GM23338 (cell line): ENCODE data around the gene SPTBN4. TPM values are rescaled to one million over a fixed set of nuclear protein-coding genes. Genes with fewer than 3 reads are reported as not detected.
A peak's percentile ranks its signal among the peaks of the same experiment; 100 is the strongest.

Source experiments
- ATAC-seq: fragments of 200-7000 bp; cut with Tn5 transposase; 3 replicates; pipeline ENCODE4 v1.9.1; 2020
- DNase-seq: peaks from one replicate; pipeline ENCODE4 v3.0.0-alpha.2; 2015; ENCODE audit warnings: low spot score
- H2AFZ ChIP-seq: fragments of 200-600 bp; sonication (generic); 2 replicates; pipeline ENCODE4 v1.8.0; 2016; ENCODE audit warnings: antibody characterized with exemption, mild to moderate bottlenecking, moderate library complexity
- H3F3A ChIP-seq: fragments of 200-600 bp; sonication (generic); replicated peaks from 2 replicates; pipeline ENCODE4 v1.8.0; 2017; ENCODE audit warnings: antibody characterized with exemption, mixed run types, low read depth
- H3K27ac ChIP-seq: fragments of 200-600 bp; sonication (generic); 2 replicates; pipeline ENCODE4 v1.6.1; 2016; ENCODE audit warnings: low read depth
- H3K27me3 ChIP-seq: fragments of 200-600 bp; sonication (generic); 2 replicates; pipeline ENCODE4 v1.8.0; 2016; ENCODE audit warnings: mild to moderate bottlenecking, mixed run types, moderate library complexity; ENCODE audit not compliant: insufficient read depth
- H3K36me3 ChIP-seq: fragments of 200-600 bp; sonication (generic); 2 replicates; pipeline ENCODE4 v1.8.0; 2016; ENCODE audit warnings: mild to moderate bottlenecking; ENCODE audit not compliant: insufficient read depth
- H3K4me1 ChIP-seq: fragments of 200-600 bp; sonication (generic); 2 replicates; pipeline ENCODE4 v1.8.0; 2016; ENCODE audit warnings: mild to moderate bottlenecking, moderate library complexity; ENCODE audit not compliant: insufficient read depth
- H3K4me2 ChIP-seq: fragments of 200-600 bp; sonication (generic); 2 replicates; pipeline ENCODE4 v1.7.1; 2017; ENCODE audit warnings: mixed run types
- H3K4me3 ChIP-seq: fragments of 200-600 bp; sonication (generic); 2 replicates; pipeline ENCODE4 v1.6.1; 2016; ENCODE audit warnings: mixed run types
- H3K79me2 ChIP-seq: fragments of 200-600 bp; sonication (generic); replicated peaks from 2 replicates; pipeline ENCODE4 v1.8.0; 2017; ENCODE audit warnings: mild to moderate bottlenecking; ENCODE audit not compliant: insufficient read depth
- H3K9me2 ChIP-seq: fragments of 200-600 bp; sonication (generic); 2 replicates; pipeline ENCODE4 v1.8.0; 2017; ENCODE audit not compliant: insufficient read depth
- H4K20me1 ChIP-seq: fragments of 200-600 bp; sonication (generic); replicated peaks from 2 replicates; pipeline ENCODE4 v1.8.0; 2017; ENCODE audit warnings: mild to moderate bottlenecking; ENCODE audit not compliant: insufficient read depth
- H3K27ac Mint-ChIP-seq: 2 replicates; pipeline ENCODE4 v1.8.0; 2020; ENCODE audit warnings: inconsistent platforms, mild to moderate bottlenecking, moderate library complexity, mixed read lengths
- H3K27me3 Mint-ChIP-seq: 3 replicates; pipeline ENCODE4 v1.8.0; 2022; ENCODE audit warnings: low read depth, mild to moderate bottlenecking, moderate library complexity, mixed read lengths, inconsistent platforms; ENCODE audit not compliant: insufficient read depth, poor library complexity
- H3K36me3 Mint-ChIP-seq: 3 replicates; pipeline ENCODE4 v1.8.0; 2021; ENCODE audit warnings: low read depth, mild to moderate bottlenecking, inconsistent platforms, moderate library complexity, mixed read lengths
- H3K4me1 Mint-ChIP-seq: 3 replicates; pipeline ENCODE4 v1.8.0; 2020; ENCODE audit warnings: mild to moderate bottlenecking, inconsistent platforms, mixed read lengths
- H3K4me3 Mint-ChIP-seq: 3 replicates; pipeline ENCODE4 v1.8.0; 2021; ENCODE audit warnings: moderate library complexity, mild to moderate bottlenecking, inconsistent platforms, mixed read lengths
- H3K9me3 Mint-ChIP-seq: 3 replicates; pipeline ENCODE4 v1.8.0; 2020; ENCODE audit warnings: moderate library complexity, mild to moderate bottlenecking, inconsistent platforms, mixed read lengths
- CTCF ChIP-seq, 2 experiments: fragments of 200-600 bp in 1 of 2; sonication (generic) in 1 of 2; conservative IDR thresholded peaks; 2 replicates each; pipeline versions ENCODE4 v1.5.1 to v1.6.1; 2016 to 2017; ENCODE audit warnings: antibody characterized with exemption in 2 of 2, low read depth in 2 of 2, mild to moderate bottlenecking in 2 of 2, moderate library complexity in 1 of 2
- EZH2 ChIP-seq: fragments of 200-600 bp; sonication (generic); IDR thresholded peaks from one replicate; pipeline ENCODE4 v1.8.0; 2017; ENCODE audit warnings: antibody characterized with exemption, mild to moderate bottlenecking, low read depth; ENCODE audit not compliant: unreplicated experiment
- JUNB ChIP-seq: IDR thresholded peaks from one replicate; pipeline ENCODE4 v1.6.1; 2016; ENCODE audit warnings: antibody characterized with exemption; ENCODE audit not compliant: unreplicated experiment
- REST ChIP-seq: IDR thresholded peaks from one replicate; pipeline ENCODE4 v1.6.1; 2018; ENCODE audit warnings: antibody characterized with exemption; ENCODE audit not compliant: unreplicated experiment
- STAT1 ChIP-seq: IDR thresholded peaks from one replicate; pipeline ENCODE4 v1.6.1; 2016; ENCODE audit warnings: antibody characterized with exemption; ENCODE audit not compliant: unreplicated experiment
- ZNF331 ChIP-seq: fragments of 250-450 bp; sonication (Bioruptor Pico); IDR thresholded peaks from 2 replicates; pipeline ENCODE4 v1.5.0; 2020; ENCODE audit warnings: low read depth, mild to moderate bottlenecking, moderate library complexity
- polyA plus RNA-seq: library from polyadenylated mRNA; unstranded; fragments of >200 nt; fragmentation: Nextera tagmentation; extraction: Ambion mirVana; gene quantifications from 2 replicates; pipeline ENCODE4 v1.2.1, GENCODE V29; 2016
- total RNA-seq: library from RNA; depleted of rRNA; stranded (reverse); fragments of >200 nt; shearing (Covaris generic); gene quantifications from 2 replicates; pipeline ENCODE4 v1.2.3, GENCODE V29; 2014
- TF ChIP-seq, protein P1 (sequence below): fragments of 250-450 bp; sonication (Bioruptor Pico); IDR thresholded peaks from 2 replicates; pipeline ENCODE4 v1.5.0; 2020; ENCODE audit warnings: mild to moderate bottlenecking, moderate library complexity
- TF ChIP-seq, protein P2 (sequence below): IDR thresholded peaks from 2 replicates; pipeline ENCODE4 v1.6.1; 2016; ENCODE audit warnings: antibody characterized with exemption

The SPTBN4 gene
- total and polyA plus RNA-seq, 2 experiments from 2014 or later: 1.6 to 2.3 TPM

GRCh38 chr19:40530091-40530901, 63.5 kb downstream of the SPTBN4 start:
- Histone ChIP-seq H3K79me2 (no peaks in the 10 kb centered on the region), H3K36me3 (no peaks in the 10 kb centered on the region), H3K9me2 (no peaks in the 10 kb centered on the region), H3K27ac (no peak overlapping the region), H2AFZ (peak overlapping the region; percentile 99; the same call in 1 of the 2 replicates), H4K20me1 (no peaks in the 10 kb centered on the region), H3K4me1 (peaks cover 11% of the 10 kb centered on the region), H3K27me3 (peaks cover 3% of the 10 kb centered on the region; the same call in 1 of the 2 replicates), H3K4me3 (peak overlapping the region; percentile 63), H3F3A (no peaks in the 10 kb centered on the region), H3K4me2 (peak overlapping the region; percentile 86)
- Mint-ChIP-seq H3K9me3 (peaks cover 4% of the 10 kb centered on the region; the same call in 2 of the 3 replicates), H3K4me1 (peaks cover 18% of the 10 kb centered on the region), H3K27ac (no peak overlapping the region), H3K4me3 (peak overlapping the region; percentile 67), H3K36me3 (no peaks in the 10 kb centered on the region; the same call in 2 of the 3 replicates), H3K27me3 (peaks cover 26% of the 10 kb centered on the region)
- TF ChIP-seq, protein P1, sequence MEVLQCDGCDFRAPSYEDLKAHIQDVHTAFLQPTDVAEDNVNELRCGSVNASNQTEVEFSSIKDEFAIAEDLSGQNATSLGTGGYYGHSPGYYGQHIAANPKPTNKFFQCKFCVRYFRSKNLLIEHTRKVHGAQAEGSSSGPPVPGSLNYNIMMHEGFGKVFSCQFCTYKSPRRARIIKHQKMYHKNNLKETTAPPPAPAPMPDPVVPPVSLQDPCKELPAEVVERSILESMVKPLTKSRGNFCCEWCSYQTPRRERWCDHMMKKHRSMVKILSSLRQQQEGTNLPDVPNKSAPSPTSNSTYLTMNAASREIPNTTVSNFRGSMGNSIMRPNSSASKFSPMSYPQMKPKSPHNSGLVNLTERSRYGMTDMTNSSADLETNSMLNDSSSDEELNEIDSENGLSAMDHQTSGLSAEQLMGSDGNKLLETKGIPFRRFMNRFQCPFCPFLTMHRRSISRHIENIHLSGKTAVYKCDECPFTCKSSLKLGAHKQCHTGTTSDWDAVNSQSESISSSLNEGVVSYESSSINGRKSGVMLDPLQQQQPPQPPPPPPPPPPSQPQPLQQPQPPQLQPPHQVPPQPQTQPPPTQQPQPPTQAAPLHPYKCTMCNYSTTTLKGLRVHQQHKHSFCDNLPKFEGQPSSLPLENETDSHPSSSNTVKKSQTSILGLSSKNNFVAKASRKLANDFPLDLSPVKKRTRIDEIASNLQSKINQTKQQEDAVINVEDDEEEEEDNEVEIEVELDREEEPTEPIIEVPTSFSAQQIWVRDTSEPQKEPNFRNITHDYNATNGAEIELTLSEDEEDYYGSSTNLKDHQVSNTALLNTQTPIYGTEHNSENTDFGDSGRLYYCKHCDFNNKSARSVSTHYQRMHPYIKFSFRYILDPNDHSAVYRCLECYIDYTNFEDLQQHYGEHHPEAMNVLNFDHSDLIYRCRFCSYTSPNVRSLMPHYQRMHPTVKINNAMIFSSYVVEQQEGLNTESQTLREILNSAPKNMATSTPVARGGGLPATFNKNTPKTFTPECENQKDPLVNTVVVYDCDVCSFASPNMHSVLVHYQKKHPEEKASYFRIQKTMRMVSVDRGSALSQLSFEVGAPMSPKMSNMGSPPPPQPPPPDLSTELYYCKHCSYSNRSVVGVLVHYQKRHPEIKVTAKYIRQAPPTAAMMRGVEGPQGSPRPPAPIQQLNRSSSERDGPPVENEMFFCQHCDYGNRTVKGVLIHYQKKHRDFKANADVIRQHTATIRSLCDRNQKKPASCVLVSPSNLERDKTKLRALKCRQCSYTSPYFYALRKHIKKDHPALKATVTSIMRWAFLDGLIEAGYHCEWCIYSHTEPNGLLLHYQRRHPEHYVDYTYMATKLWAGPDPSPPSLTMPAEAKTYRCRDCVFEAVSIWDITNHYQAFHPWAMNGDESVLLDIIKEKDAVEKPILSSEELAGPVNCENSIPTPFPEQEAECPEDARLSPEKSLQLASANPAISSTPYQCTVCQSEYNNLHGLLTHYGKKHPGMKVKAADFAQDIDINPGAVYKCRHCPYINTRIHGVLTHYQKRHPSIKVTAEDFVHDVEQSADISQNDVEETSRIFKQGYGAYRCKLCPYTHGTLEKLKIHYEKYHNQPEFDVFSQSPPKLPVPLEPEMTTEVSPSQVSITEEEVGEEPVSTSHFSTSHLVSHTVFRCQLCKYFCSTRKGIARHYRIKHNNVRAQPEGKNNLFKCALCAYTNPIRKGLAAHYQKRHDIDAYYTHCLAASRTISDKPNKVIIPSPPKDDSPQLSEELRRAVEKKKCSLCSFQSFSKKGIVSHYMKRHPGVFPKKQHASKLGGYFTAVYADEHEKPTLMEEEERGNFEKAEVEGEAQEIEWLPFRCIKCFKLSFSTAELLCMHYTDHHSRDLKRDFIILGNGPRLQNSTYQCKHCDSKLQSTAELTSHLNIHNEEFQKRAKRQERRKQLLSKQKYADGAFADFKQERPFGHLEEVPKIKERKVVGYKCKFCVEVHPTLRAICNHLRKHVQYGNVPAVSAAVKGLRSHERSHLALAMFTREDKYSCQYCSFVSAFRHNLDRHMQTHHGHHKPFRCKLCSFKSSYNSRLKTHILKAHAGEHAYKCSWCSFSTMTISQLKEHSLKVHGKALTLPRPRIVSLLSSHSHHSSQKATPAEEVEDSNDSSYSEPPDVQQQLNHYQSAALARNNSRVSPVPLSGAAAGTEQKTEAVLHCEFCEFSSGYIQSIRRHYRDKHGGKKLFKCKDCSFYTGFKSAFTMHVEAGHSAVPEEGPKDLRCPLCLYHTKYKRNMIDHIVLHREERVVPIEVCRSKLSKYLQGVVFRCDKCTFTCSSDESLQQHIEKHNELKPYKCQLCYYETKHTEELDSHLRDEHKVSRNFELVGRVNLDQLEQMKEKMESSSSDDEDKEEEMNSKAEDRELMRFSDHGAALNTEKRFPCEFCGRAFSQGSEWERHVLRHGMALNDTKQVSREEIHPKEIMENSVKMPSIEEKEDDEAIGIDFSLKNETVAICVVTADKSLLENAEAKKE: no peak
- no peak for TF ChIP-seq EZH2
- TF ChIP-seq ZNF331 (CRISPR knock-in tag): no peak
- TF ChIP-seq JUNB: no peak
- TF ChIP-seq REST: peak; percentile 80
- TF ChIP-seq, protein P2, sequence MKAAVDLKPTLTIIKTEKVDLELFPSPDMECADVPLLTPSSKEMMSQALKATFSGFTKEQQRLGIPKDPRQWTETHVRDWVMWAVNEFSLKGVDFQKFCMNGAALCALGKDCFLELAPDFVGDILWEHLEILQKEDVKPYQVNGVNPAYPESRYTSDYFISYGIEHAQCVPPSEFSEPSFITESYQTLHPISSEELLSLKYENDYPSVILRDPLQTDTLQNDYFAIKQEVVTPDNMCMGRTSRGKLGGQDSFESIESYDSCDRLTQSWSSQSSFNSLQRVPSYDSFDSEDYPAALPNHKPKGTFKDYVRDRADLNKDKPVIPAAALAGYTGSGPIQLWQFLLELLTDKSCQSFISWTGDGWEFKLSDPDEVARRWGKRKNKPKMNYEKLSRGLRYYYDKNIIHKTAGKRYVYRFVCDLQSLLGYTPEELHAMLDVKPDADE: no peak
- TF ChIP-seq STAT1: no peak
- TF ChIP-seq CTCF (conservative IDR thresholded peaks at IDR 0.05; ENCODE audit: low read depth in 2 of 2): peak; percentile 38 to 61
- ATAC-seq (peak; percentile 37), DNase-seq (peak; percentile 83)
